Measurements from ENCODE around the gene CHST8. TPM values are rescaled to one million over a fixed set of nuclear protein-coding genes. Genes with fewer than 3 reads are reported as not detected.

The CHST8 gene
- total and polyA plus RNA-seq, 4 donors = 0.05 to 0.07 TPM; not detected in 2

- no peaks in the 10 kb centered on the region for H3K36me3 ChIP-seq (ENCODE audit: control insufficient read depth in 4 of 4, insufficient read depth in 3 of 4, low read depth in 1 of 4, low read length in 3 of 4)
- no peak for TF ChIP-seq TAF1 (conservative IDR thresholded peaks at IDR 0.05)
- TF ChIP-seq FOXA1 (IDR thresholded peaks at IDR 0.05) = no peak
- no peak for TF ChIP-seq HNF4G (IDR thresholded peaks at IDR 0.05)
- no peak for TF ChIP-seq NR2F2 (IDR thresholded peaks at IDR 0.05)
- TF ChIP-seq ATF3 (IDR thresholded peaks at IDR 0.05) = no peak
- TF ChIP-seq SP1 (IDR thresholded peaks at IDR 0.05) = no peak
- no peak for TF ChIP-seq HNF4A (conservative IDR thresholded peaks at IDR 0.05)
- TF ChIP-seq, protein P1, sequence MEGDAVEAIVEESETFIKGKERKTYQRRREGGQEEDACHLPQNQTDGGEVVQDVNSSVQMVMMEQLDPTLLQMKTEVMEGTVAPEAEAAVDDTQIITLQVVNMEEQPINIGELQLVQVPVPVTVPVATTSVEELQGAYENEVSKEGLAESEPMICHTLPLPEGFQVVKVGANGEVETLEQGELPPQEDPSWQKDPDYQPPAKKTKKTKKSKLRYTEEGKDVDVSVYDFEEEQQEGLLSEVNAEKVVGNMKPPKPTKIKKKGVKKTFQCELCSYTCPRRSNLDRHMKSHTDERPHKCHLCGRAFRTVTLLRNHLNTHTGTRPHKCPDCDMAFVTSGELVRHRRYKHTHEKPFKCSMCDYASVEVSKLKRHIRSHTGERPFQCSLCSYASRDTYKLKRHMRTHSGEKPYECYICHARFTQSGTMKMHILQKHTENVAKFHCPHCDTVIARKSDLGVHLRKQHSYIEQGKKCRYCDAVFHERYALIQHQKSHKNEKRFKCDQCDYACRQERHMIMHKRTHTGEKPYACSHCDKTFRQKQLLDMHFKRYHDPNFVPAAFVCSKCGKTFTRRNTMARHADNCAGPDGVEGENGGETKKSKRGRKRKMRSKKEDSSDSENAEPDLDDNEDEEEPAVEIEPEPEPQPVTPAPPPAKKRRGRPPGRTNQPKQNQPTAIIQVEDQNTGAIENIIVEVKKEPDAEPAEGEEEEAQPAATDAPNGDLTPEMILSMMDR (IDR thresholded peaks at IDR 0.05; ENCODE audit: low read depth, low read length, missing input control) = no peak
- no peak for TF ChIP-seq RAD21 (IDR thresholded peaks at IDR 0.05)
- no peak for TF ChIP-seq GABPA (IDR thresholded peaks at IDR 0.05 in 1 of 2, conservative IDR thresholded peaks at IDR 0.05 in 1 of 2)
- TF ChIP-seq, protein P2, sequence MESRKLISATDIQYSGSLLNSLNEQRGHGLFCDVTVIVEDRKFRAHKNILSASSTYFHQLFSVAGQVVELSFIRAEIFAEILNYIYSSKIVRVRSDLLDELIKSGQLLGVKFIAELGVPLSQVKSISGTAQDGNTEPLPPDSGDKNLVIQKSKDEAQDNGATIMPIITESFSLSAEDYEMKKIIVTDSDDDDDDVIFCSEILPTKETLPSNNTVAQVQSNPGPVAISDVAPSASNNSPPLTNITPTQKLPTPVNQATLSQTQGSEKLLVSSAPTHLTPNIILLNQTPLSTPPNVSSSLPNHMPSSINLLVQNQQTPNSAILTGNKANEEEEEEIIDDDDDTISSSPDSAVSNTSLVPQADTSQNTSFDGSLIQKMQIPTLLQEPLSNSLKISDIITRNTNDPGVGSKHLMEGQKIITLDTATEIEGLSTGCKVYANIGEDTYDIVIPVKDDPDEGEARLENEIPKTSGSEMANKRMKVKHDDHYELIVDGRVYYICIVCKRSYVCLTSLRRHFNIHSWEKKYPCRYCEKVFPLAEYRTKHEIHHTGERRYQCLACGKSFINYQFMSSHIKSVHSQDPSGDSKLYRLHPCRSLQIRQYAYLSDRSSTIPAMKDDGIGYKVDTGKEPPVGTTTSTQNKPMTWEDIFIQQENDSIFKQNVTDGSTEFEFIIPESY (IDR thresholded peaks at IDR 0.05) = no peak
- TF ChIP-seq MAX (IDR thresholded peaks at IDR 0.05) = no peak
- TF ChIP-seq YY1 (IDR thresholded peaks at IDR 0.05) = no peak
- TF ChIP-seq REST (IDR thresholded peaks at IDR 0.05) = no peak
- no peak for TF ChIP-seq FOXA2 (IDR thresholded peaks at IDR 0.05)
- TF ChIP-seq JUND (IDR thresholded peaks at IDR 0.05) = no peak
- no peak for DNase-seq (ENCODE audit: low spot score)
- WGBS = 93% methylated on average over 3 of the region's 3 CpGs
- peaks cover 7 to 12% (median 9%) of the 10 kb centered on the region in 4 donors for H3K4me1 ChIP-seq (ENCODE audit: control insufficient read depth in 4 of 4, insufficient read depth in 4 of 4, low read length in 3 of 4)
- no peak overlapping the region for H3K27ac ChIP-seq (ENCODE audit: low read depth in 1 of 2, low read length in 2 of 2)
- H3K27me3 ChIP-seq (ENCODE audit: control insufficient read depth in 4 of 4, insufficient read depth in 4 of 4, low read length in 3 of 4) = no peaks in the 10 kb centered on the region
- no peak overlapping the region for H3K4me3 ChIP-seq (ENCODE audit: low read depth in 1 of 3, low read length in 3 of 3)
- no peak overlapping the region for H3K9ac ChIP-seq (ENCODE audit: low read depth in 1 of 2, low read length in 2 of 2)
- no peaks in the 10 kb centered on the region for H3K9me3 ChIP-seq (ENCODE audit: control insufficient read depth in 4 of 4, low read length in 3 of 4)
These were observed 183.6 kb downstream of the CHST8 start for GRCh38 chr19:33805313-33805712.
